Stimulated activated CD4-positive, alpha-beta T cell treated with anti-CD3 and anti-CD28 coated beads, Interleukin-2, amount 100 ng/mL, for 24 hours (primary cell): Measurements from ENCODE around the gene SOAT2.

ENCODE experiments used
- DNase-seq, 2 donors: peaks; one replicate each; pipeline ENCODE4 v3.0.0-alpha.2; 2020

The SOAT2 gene

GRCh38 chr12:53065470-53065869 lies 37.8 kb upstream of the SOAT2 start:
- no peak for DNase-seq

GRCh38 chr12:53065975-53066931 lies 37.0 kb upstream of the SOAT2 start:
- peak; percentile 77 to 79 for DNase-seq

- DNase-seq, result no peak
Observed at GRCh38 chr12:53067074-53067992, 36.0 kb upstream of the SOAT2 start.

GRCh38 chr12:53067993-53068770 lies 35.1 kb upstream of the SOAT2 start:
- DNase-seq, result no peak

- DNase-seq, result no peak
Observed at GRCh38 chr12:53068811-53069585, 34.3 kb upstream of the SOAT2 start.

GRCh38 chr12:53069621-53070410 lies 33.5 kb upstream of the SOAT2 start:
- DNase-seq, result no peak

- DNase-seq, result no peak
Observed at GRCh38 chr12:53070877-53071492, 32.3 kb upstream of the SOAT2 start.

- no peak for DNase-seq
Observed at GRCh38 chr12:53071591-53072551, 31.4 kb upstream of the SOAT2 start.

- no peak for DNase-seq
Observed at GRCh38 chr12:53073881-53074280, 29.4 kb upstream of the SOAT2 start.

- no peak for DNase-seq
Observed at GRCh38 chr12:53074283-53074998, 28.8 kb upstream of the SOAT2 start.

- no peak for DNase-seq
Observed at GRCh38 chr12:53074999-53075370, 28.3 kb upstream of the SOAT2 start.

GRCh38 chr12:53076461-53076860 lies 26.8 kb upstream of the SOAT2 start:
- DNase-seq, result no peak

- DNase-seq, result no peak
Observed at GRCh38 chr12:53077030-53077429, 26.3 kb upstream of the SOAT2 start.

GRCh38 chr12:53078425-53079225 lies 24.7 kb upstream of the SOAT2 start:
- DNase-seq, result peak in 1 of 2 donors; percentile 57

- peak; percentile 96 to 97 for DNase-seq
Observed at GRCh38 chr12:53079226-53080117, 23.8 kb upstream of the SOAT2 start, which contains the start of gene SPRYD3. SPRYD3 (minus strand) TSS chr12:53079390; CDS start chr12:53079333, 57 bp downstream.

GRCh38 chr12:53082637-53083175 lies 20.6 kb upstream of the SOAT2 start:
- DNase-seq, result no peak
